Lung (tissue), 12 donors: ENCODE measurements around the gene ELF3. TPM values are rescaled to one million over a fixed set of nuclear protein-coding genes. Genes with fewer than 3 reads are reported as not detected.
A peak's percentile ranks its signal among the peaks of the same experiment; 100 is the strongest.

Source experiments
- ATAC-seq: fragments of 200-7000 bp; cut with Tn5 transposase; one replicate; pipeline ENCODE4 v1.9.1; 2020; ENCODE audit warnings: moderate number of reproducible peaks; ENCODE audit not compliant: insufficient read depth, low FRiP score
- DNase-seq, 3 donors: peaks; one replicate each; pipeline ENCODE4 v3.0.0-alpha.2; 2013 to 2017
- H3K27ac ChIP-seq, 2 donors: one replicate each; pipeline ENCODE4 v1.5.1; 2013; ENCODE audit warnings: mild to moderate bottlenecking in 2 of 2, moderate library complexity in 2 of 2, control low read depth in 1 of 2, inconsistent platforms in 1 of 2, low read depth in 1 of 2, low read length in 1 of 2
- H3K27me3 ChIP-seq, 3 donors: one replicate each; pipeline ENCODE4 v1.5.1; 2013; ENCODE audit warnings: low read length in 2 of 3; ENCODE audit not compliant: control insufficient read depth in 3 of 3, insufficient read depth in 3 of 3
- H3K36me3 ChIP-seq, 4 donors: one replicate each; pipeline ENCODE4 v1.5.1; 2013; ENCODE audit warnings: low read length in 4 of 4, mild to moderate bottlenecking in 1 of 4, moderate library complexity in 1 of 4; ENCODE audit not compliant: control insufficient read depth in 4 of 4, insufficient read depth in 4 of 4
- H3K4me1 ChIP-seq, 5 donors: one replicate each; pipeline ENCODE4 v1.5.1; 2013; ENCODE audit warnings: low read length in 5 of 5, mild to moderate bottlenecking in 2 of 5, moderate library complexity in 1 of 5; ENCODE audit not compliant: control insufficient read depth in 5 of 5, insufficient read depth in 5 of 5
- H3K4me3 ChIP-seq: one replicate; pipeline ENCODE4 v1.5.1; 2013; ENCODE audit warnings: mild to moderate bottlenecking, control low read depth, moderate library complexity
- H3K9ac ChIP-seq, 2 donors: one replicate each; pipeline ENCODE4 v1.5.1; 2013; ENCODE audit warnings: low read length in 2 of 2, control low read depth in 1 of 2; ENCODE audit not compliant: insufficient read depth in 1 of 2
- H3K9me3 ChIP-seq, 4 donors: one replicate each; pipeline ENCODE4 v1.5.1; 2013; ENCODE audit warnings: low read length in 3 of 4, mild to moderate bottlenecking in 1 of 4, moderate library complexity in 1 of 4; ENCODE audit not compliant: control insufficient read depth in 4 of 4, insufficient read depth in 3 of 4
- WGBS, 2 donors: extraction: QIAGEN DNeasy Blood & Tissue Kit; methylation state at CpG; one replicate each; pipeline ENCODE4 v1.1.7; 2013; 5-methylcytosine and 5-hydroxymethylcytosine counted together
- polyA plus RNA-seq, 2 donors: library from polyadenylated mRNA; stranded (reverse); fragments of 200-250 nt; gene quantifications; one replicate each; pipeline ENCODE4 v1.2.1, GENCODE V29; 2013
- total RNA-seq, 2 donors: library from RNA; depleted of rRNA in 1 of 2; stranded (reverse); fragments of >200 nt in 1 of 2; gene quantifications; one replicate each; pipeline ENCODE4 v1.2.1, GENCODE V29; 2014 to 2021
- TF ChIP-seq, protein P1 (sequence below): IDR thresholded peaks from 2 replicates; pipeline ENCODE4 v1.5.1; 2012; ENCODE audit warnings: mild to moderate bottlenecking; ENCODE audit errors: control extremely low read depth, extremely low read depth
- donor health status: control.
- donor health status: control.
- donor health status: Bipolar disorder and iron deficiency.
- donor health status: healthy.
- donor health status: DM: yes; HTN: yes; CAD: no.

The ELF3 gene
- total and polyA plus RNA-seq, 4 donors = 143 to 219 (median 149) TPM

DNA sequence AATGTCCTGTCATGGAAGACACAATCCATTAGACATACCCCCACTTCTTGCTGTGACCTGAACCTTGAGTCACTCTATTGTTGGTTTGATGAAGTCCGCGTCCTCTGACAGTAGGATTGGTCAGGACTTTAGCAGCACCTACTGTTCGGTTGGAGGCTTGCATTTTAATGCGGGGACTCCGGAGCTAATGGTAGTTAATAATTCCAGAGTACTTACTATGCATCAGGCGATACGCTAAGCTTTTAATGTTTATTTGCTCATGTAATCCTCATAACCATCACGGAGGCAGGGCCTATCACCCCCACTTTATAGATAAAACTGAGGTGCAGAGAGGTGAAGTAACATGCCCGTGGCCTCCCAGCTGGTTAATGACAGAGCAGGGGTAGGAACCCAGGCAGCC lies 7.9 kb upstream of the ELF3 start:
- Histone ChIP-seq H3K36me3 (peaks cover 21 to 60% (median 48%) of the 10 kb centered on the region in 4 donors), H3K4me1 (peaks cover 0 to 5% (median 0%) of the 10 kb centered on the region in 5 donors), H3K27me3 (no peaks in the 10 kb centered on the region), H3K27ac (no peak overlapping the region), H3K4me3 (no peak overlapping the region), H3K9ac (no peak overlapping the region), H3K9me3 (no peaks in the 10 kb centered on the region)
- 83 to 88% methylated on average over 9 of the region's 9 CpGs for WGBS, 2 donors
- TF ChIP-seq, protein P1, sequence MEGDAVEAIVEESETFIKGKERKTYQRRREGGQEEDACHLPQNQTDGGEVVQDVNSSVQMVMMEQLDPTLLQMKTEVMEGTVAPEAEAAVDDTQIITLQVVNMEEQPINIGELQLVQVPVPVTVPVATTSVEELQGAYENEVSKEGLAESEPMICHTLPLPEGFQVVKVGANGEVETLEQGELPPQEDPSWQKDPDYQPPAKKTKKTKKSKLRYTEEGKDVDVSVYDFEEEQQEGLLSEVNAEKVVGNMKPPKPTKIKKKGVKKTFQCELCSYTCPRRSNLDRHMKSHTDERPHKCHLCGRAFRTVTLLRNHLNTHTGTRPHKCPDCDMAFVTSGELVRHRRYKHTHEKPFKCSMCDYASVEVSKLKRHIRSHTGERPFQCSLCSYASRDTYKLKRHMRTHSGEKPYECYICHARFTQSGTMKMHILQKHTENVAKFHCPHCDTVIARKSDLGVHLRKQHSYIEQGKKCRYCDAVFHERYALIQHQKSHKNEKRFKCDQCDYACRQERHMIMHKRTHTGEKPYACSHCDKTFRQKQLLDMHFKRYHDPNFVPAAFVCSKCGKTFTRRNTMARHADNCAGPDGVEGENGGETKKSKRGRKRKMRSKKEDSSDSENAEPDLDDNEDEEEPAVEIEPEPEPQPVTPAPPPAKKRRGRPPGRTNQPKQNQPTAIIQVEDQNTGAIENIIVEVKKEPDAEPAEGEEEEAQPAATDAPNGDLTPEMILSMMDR = no peak
- ATAC-seq (no peak), DNase-seq (no peak)

DNA sequence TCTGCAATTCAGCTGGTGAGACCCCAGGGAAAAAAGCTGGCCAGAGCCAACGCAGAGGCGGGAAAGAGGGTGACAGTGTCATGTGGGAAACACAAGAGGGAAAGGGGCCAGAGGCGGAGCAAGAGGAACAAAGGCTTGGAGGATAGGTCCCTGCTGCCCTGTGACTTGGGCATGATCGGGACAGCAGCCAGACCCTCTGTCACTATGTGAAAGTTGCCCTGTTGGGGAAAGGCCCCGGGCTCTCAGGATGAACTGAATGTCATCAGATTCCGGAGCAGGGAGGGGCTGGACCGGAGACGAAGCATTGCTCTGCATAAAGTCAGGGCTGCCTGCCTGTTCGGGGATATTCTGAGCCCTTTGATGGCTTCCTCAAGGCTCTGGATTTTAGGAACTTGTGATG lies 5.7 kb upstream of the ELF3 start:
- H3K27ac ChIP-seq = no peak overlapping the region
- H3K4me1 ChIP-seq = peaks cover 0 to 10% (median 0%) of the 10 kb centered on the region in 5 donors
- H3K9me3 ChIP-seq = no peaks in the 10 kb centered on the region
- peaks cover 21 to 54% (median 48%) of the 10 kb centered on the region in 4 donors for H3K36me3 ChIP-seq
- ATAC-seq (no peak), DNase-seq (no peak)
- TF ChIP-seq, protein P1 = no peak
- no peak overlapping the region for H3K9ac ChIP-seq
- H3K4me3 ChIP-seq = no peak overlapping the region
- H3K27me3 ChIP-seq = no peaks in the 10 kb centered on the region
- WGBS, 2 donors = 80 to 83% methylated on average over 9 of the region's 9 CpGs

DNA sequence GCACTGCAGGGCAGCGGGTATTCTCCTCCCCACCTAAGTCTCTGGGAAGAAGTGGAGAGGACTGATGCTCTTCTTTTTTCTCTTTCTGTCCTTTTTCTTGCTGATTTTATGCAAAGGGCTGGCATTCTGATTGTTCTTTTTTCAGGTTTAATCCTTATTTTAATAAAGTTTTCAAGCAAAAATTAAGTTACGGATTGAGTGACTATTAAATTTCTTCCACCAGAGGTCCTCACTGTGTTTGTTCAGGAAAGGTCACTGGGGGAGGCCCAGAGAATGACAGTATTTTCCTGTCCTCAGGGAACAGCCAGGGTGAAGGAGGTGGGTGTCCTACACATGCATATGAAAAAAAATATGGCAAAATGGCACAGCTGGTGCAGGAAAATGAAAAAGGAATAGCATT lies 4.4 kb upstream of the ELF3 start:
- DNase-seq (no peak), ATAC-seq (no peak)
- H3K9ac ChIP-seq = no peak overlapping the region
- H3K27me3 ChIP-seq = no peaks in the 10 kb centered on the region
- TF ChIP-seq, protein P1 = no peak
- H3K36me3 ChIP-seq = peaks cover 16 to 52% (median 41%) of the 10 kb centered on the region in 4 donors
- H3K4me3 ChIP-seq = no peak overlapping the region
- H3K9me3 ChIP-seq = no peaks in the 10 kb centered on the region
- no peak overlapping the region for H3K27ac ChIP-seq
- H3K4me1 ChIP-seq = peaks cover 0 to 10% (median 2%) of the 10 kb centered on the region in 5 donors
- WGBS, 2 donors = 80 to 89% methylated on average over 2 of the region's 2 CpGs

DNA sequence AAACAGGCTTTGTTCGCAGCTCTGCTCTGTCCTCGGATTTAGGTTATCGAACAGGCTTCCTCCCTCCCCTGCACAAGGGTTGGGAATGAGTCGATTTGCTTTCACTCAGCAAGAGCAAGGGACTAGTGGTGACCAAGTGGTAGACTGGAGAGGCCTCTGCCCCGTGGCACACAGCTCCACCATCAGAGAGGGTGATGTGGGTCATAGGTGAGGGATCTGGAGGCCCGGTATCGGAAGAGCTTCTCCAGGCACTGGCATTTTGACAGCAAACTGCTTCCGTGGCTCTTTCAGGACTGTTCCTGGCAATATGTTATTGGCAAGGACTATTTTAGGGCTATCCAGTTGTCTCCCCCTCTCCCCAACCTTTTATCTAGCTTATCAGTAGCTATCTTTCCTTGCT lies 3.1 kb upstream of the ELF3 start:
- Histone ChIP-seq H3K27ac (peak overlapping the region in 1 of 2 donors; percentile 90), H3K9ac (peak overlapping the region; percentile 1 to 65), H3K9me3 (no peaks in the 10 kb centered on the region), H3K27me3 (no peaks in the 10 kb centered on the region), H3K4me3 (no peak overlapping the region), H3K36me3 (peaks cover 10 to 42% (median 34%) of the 10 kb centered on the region in 4 donors), H3K4me1 (peaks cover 0 to 10% (median 2%) of the 10 kb centered on the region in 5 donors)
- DNase-seq (no peak), ATAC-seq (no peak)
- TF ChIP-seq, protein P1 = no peak
- 64 to 77% methylated on average over 8 of the region's 8 CpGs for WGBS, 2 donors
